NCI-H1092 treated with DMSO at 0.1 percent for 48 hours (cell line): ENCODE measurements around the gene TNF.

Experiments used
- DNase-seq: peaks from one replicate; lab custom pipeline; 2025; lab: John Stamatoyannopoulos, UW

TNF gene

GRCh38 chr6:31575335-31575901, at the start of gene TNF:
Gene TNF, plus strand, starts transcription at chr6:31575565. Its CDS starts 177 bp downstream, at chr6:31575742.
- no peak for DNase-seq

- no peak for DNase-seq
Measured at GRCh38 chr6:31525932-31526591, 49.3 kb upstream of the TNF start.

DNA sequence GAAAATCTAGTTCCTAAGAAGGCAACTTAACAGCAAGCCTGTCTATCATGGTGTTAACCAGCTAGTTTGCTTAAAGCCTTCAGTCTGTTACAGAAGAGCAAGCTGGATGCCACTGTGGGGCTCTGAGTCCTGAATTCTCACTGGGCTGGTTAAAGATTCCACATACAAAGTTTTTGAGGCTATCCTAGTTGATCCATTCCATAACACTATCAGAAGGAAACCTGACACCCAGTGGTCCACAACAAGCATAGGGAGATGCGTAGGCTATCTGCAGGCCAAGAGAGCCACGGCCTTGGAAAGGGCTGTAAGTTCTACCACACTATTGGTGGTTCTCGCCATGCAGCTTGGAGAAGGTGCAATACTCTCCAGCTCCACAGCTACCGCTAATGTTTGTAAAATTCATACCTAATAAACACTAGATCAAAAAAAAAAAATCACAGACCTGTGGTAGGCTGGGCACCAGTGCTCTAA, 47.0 kb upstream of the TNF start:
- no peak for DNase-seq

GRCh38 chr6:31528821-31529328, 46.5 kb upstream of the TNF start, which contains the start of gene MCCD1:
Gene MCCD1, plus strand, starts transcription at chr6:31528962. Its CDS starts 53 bp downstream, at chr6:31529015.
- no peak for DNase-seq

DNA sequence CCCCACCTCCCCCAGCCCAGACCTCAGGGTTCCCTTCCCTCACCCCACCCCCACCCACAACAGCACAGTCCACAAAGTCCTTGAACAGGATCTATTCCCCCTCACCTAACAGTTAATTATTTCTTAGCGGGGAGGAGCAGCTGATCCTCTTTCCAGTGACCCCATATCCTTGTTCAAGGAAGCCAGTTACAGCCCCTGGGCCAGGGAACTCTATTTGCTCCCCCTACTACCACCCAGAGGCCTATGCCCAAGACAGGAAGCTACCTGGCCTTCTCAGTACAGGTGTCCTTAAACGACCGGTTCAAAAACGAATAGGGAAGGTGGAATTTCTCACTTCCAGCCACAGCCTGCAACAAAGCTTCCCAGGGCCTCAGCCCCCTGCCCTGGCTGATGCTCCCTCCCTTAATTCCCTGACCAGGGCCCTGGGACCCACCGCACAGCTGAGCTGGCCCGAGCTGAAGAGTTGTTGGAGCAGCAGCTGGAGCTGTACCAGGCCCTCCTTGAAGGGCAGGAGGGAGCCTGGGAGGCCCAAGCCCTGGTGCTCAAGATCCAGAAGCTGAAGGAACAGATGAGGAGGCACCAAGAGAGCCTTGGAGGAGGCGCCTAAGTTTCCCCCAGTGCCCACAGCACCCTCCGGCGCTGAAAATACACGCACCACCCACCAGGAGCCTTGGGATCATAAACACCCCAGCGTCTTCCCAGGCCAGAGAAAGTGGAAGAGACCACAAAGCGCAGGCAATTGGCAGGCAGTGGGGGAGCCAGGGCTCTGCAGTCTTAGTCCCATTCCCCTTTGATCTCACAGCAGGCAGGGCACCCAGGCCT, 45.8 kb upstream of the TNF start:
- DNase-seq: no peak

GRCh38 chr6:31530659-31531058, 44.7 kb upstream of the TNF start:
- no peak for DNase-seq

GRCh38 chr6:31531162-31531561, 44.2 kb upstream of the TNF start:
- DNase-seq: no peak

DNA sequence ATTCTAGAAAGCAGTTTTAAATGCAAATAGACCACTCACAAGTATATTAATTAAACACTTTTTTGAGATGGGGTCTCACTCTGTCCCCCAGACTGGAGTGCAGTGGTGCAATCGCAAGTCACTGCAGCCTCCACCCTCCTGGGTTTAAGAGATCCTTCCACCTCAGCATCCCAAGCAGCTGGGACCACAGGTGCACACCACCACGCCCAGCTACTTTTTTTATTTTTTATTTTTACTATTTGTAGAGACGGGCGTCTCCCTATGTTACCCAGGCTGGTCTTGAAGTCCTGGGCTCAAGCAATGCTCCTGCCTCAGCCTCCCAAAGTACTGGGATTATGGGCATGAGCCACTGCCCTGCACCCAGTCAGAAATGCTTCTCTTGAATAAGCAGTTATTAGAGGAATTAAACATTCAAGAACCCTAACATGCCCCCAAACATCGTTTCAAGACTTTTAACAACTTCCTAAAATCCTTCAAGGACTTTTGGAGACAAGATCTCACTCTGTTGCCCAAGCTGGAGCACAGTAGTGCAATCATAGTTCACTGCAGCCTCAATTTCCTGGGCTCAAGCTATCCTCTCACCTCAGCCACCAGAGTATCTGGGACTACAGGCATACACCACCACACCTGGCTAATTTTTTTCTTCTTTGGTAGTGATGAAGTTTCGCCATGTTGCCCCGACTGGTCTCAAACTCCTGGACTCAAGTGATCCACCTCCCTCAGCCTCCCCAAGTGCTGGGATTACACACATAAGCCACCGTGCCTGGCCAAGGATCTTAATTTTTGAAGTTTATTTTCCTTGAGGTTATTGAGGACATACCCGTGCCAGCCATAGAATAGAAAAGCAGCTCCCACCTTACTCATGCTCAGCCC, 43.4 kb upstream of the TNF start:
- DNase-seq: no peak

DNA sequence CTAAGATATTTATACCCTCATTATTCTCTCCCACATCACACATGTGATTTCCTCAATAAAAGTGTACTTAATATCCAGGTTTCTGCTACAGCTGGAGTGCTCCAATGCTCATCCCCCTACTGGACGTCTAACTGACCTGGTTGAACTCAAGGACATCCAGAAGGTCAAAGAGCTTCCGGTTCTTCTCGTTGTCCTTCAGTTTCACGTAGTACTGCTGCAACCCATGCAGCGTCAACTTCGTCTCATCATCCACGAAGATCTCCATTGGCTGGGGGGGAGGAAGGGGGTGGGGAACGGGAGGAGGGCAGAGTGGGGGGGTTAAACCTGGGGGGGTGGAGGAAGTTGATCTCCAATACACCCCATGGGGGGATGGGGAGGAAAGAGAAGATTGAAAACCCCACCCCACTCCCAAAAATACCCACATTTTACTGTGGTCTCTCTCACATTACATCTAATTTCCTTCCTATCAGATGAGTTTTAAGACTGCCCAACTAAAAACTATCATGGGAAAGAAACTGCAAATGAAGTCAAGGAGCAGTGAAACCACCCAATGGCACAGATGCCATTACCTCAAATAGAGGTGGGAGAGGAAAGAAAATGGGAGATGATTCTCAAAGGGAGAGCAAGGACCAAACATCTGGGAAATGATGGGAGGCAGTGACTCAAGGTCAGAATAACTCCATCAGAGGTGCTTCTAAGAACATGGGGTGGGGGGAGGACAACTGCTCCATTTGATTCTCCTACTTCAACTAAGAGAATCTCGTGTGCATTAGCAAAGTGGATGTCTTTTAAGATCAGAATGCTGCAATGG, 42.5 kb upstream of the TNF start:
- no peak for DNase-seq

DNA sequence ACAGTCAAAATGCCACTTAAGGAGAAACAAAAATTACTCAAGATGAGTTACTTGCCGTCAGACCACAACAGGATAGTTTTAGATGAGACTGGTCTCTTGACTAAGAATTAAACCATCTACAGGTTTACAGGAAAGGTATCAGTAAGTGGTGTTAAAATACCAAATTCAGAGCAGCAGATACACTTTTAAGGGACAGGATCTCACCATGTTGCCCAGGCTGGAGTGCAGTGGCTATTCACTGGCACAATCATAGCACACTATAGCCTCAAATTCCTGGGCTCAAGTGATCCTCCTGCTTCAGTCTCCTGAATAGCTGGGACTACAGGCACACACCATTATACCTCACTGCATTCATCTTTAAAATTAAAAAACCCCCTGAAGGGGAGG, 41.9 kb upstream of the TNF start:
- DNase-seq: no peak

DNA sequence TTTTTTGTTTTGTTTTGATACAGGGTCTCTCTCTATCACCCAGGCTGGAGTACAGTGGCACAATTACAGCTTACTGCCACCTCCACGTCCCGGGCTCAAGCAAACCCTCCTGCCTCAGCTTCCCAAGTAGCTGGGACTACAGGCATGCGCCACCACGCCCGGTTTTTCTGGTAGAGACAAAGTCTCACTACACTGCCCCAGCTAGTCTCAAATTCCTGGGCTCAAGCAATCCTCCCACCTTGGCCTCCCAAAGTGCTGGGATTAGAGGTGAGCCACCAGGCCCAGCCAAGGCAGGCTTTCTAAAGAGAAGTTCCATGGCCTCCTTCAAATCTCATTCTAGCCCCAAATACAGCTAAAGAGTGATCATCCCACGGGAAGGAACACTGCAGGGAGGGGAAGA, 41.4 kb upstream of the TNF start:
- DNase-seq: no peak

- no peak for DNase-seq
Measured at GRCh38 chr6:31534521-31535040, 40.8 kb upstream of the TNF start.

GRCh38 chr6:31535538-31536324, 39.6 kb upstream of the TNF start:
- no peak for DNase-seq

DNA sequence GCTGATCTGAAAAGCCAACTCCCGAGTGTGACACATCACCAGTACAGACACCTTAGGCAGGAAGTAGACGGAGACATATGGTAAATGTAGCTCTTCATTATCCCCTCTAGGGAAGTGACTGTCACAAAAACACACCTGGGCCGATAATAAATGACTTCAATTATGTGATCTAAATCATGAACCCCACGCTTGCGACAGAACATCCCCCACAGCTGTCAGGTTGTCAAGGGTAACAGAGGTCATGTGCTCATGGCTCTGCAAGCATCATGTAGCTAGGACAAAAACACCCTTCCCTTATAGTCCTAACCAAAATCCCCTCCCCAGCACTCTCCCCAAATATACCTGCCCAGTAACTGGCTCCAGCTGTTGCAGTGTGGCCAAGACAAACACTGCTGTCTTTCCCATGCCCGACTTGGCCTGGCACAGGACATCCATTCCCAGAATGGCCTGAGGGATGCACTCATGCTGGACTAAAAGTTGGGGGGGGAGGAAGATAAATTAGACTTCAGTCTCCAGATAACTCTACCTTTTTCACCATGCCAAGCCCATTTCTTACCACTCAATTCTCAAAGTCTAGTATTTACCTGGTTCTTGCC, 36.5 kb upstream of the TNF start:
- no peak for DNase-seq

GRCh38 chr6:31540640-31541039, 34.7 kb upstream of the TNF start:
- no peak for DNase-seq

DNA sequence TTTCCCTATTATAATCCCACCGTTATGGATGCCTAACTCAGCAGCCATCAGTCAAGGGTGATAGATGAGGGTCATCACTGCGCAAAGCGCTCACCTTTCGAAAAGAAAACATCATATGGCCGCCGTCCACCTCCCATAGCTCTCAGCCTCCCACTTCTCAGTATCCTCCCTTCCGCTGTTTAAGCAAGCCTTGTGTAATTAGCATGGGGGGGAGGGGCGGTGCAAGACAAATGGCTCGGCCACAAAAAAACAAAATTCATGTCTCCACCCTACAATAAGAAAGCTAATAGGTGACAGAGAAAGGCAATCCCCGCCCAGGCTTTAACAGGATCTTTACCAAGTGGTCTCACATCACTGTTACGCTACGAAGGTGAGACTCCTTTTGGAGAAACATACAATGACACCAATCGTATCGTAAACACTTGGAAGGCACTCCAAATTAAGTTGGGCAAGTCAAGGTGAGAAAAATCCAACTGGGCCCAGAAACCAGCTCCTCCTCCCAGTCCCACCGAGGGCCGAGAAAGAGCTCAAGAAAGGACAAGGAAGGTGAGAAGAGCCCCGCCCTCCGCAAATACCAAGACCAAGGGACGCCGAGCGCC, 34.2 kb upstream of the TNF start:
- no peak for DNase-seq

GRCh38 chr6:31541658-31542521, 33.5 kb upstream of the TNF start, which contains the start of gene DDX39B:
Gene DDX39B, minus strand, starts transcription at chr6:31542003. Its CDS starts 1,471 bp downstream, at chr6:31540532.
- peak; percentile 95 for DNase-seq

DNA sequence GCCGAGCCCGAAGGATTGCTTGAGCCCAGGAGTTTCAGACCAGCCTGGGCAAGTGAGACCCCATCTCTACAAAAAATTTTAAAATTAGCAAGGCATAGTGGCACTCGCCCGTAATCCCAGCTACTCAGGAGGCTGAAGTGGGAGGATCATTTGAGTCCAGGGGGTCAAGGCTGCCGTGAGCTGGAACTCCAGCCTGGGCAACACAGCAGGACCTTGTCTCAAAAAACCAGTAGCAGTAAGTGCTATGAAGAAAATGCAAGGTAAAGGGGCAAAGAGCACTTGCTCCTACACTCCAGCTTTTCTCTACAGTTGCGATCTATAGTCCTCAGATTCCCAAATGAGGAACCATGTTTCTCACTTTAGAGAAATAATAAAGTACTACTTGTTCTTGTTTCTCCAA, 31.7 kb upstream of the TNF start:
- no peak for DNase-seq
